HEK293 (cell line): ENCODE measurements around the gene TAS1R1.
A peak's percentile ranks its signal among the peaks of the same experiment; 100 is the strongest.

Source experiments
- CTCF ChIA-PET: fragments of 350-600 bp; formaldehyde crosslinking; extraction: SDS; loops from one replicate; lab custom pipeline; 2021; ENCODE audit warnings: antibody characterized with exemption; lab: Yijun Ruan, JAX
- POLR2A ChIA-PET: fragments of 300-600 bp; formaldehyde crosslinking; extraction: SDS; loops from one replicate; lab custom pipeline; 2020; ENCODE audit warnings: antibody characterized with exemption, inconsistent platforms; lab: Yijun Ruan, JAX
- H3K27ac ChIP-seq: fragments of 200-500 bp; sonication (Bioruptor generic); 2 replicates; pipeline ENCODE4 v1.5.1; 2014; ENCODE audit warnings: low read depth, low read length, control low read depth, inconsistent platforms; ENCODE audit errors: extremely low read depth
- H3K36me3 ChIP-seq, 2 experiments: fragments of 200-500 bp in 1 of 2; sonication (Bioruptor generic) in 1 of 2; 1 replicate in 1 of 2; 2 replicates in 1 of 2; pipeline ENCODE4 v1.5.1; 2014 to 2017; ENCODE audit warnings: inconsistent platforms in 2 of 2, low read length in 2 of 2; ENCODE audit not compliant: control insufficient read depth in 2 of 2, insufficient read depth in 1 of 2
- H3K4me1 ChIP-seq: fragments of 200-500 bp; sonication (Bioruptor generic); 2 replicates; pipeline ENCODE4 v1.5.1; 2014; ENCODE audit warnings: mild to moderate bottlenecking, low read length, inconsistent platforms; ENCODE audit not compliant: control insufficient read depth, insufficient read depth
- H3K4me3 ChIP-seq: 2 replicates; pipeline ENCODE4 v1.5.1; 2011; ENCODE audit warnings: low read depth, mild to moderate bottlenecking, control low read depth, low read length, moderate library complexity
- H3K9me3 ChIP-seq: fragments of 200-500 bp; sonication (Bioruptor generic); 2 replicates; pipeline ENCODE4 v1.5.1; 2014; ENCODE audit warnings: low read depth, low read length, inconsistent platforms; ENCODE audit not compliant: control insufficient read depth, insufficient read depth
- EGR2 ChIP-seq: fragments of 450-650 bp; formaldehyde crosslinking; IDR thresholded peaks from 2 replicates; pipeline ENCODE4 v1.5.1; 2016; ENCODE audit warnings: low read depth, missing biosample characterization, missing genetic modification characterization
- GLIS2 ChIP-seq: fragments of 450-650 bp; formaldehyde crosslinking; IDR thresholded peaks from 2 replicates; pipeline ENCODE4 v1.5.1; 2016; ENCODE audit warnings: missing biosample characterization, missing genetic modification characterization
- HIC1 ChIP-seq: fragments of 450-650 bp; formaldehyde crosslinking; IDR thresholded peaks from 2 replicates; pipeline ENCODE4 v1.5.1; 2016; ENCODE audit warnings: missing biosample characterization, missing genetic modification characterization
- KLF16 ChIP-seq: fragments of 450-650 bp; formaldehyde crosslinking; IDR thresholded peaks from 2 replicates; pipeline ENCODE4 v1.5.1; 2017; ENCODE audit warnings: missing biosample characterization, missing genetic modification characterization
- SCRT1 ChIP-seq: fragments of 450-650 bp; formaldehyde crosslinking; IDR thresholded peaks from 2 replicates; pipeline ENCODE4 v1.5.1; 2016; ENCODE audit warnings: missing biosample characterization, missing genetic modification characterization, borderline replicate concordance
- SCRT2 ChIP-seq: fragments of 450-650 bp; formaldehyde crosslinking; IDR thresholded peaks from 2 replicates; pipeline ENCODE4 v1.5.1; 2016; ENCODE audit warnings: missing biosample characterization, missing genetic modification characterization
- ZBTB10 ChIP-seq: fragments of 450-650 bp; formaldehyde crosslinking; IDR thresholded peaks from 2 replicates; pipeline ENCODE4 v1.5.1; 2016; ENCODE audit warnings: missing biosample characterization, missing genetic modification characterization
- ZBTB20 ChIP-seq: fragments of 450-650 bp; formaldehyde crosslinking; IDR thresholded peaks from 2 replicates; pipeline ENCODE4 v1.5.1; 2016; ENCODE audit warnings: missing biosample characterization, missing genetic modification characterization
- ZBTB7A ChIP-seq: fragments of 450-650 bp; formaldehyde crosslinking; IDR thresholded peaks from 2 replicates; pipeline ENCODE4 v1.5.1; 2016; ENCODE audit warnings: low read depth, missing biosample characterization, missing genetic modification characterization
- ZNF311 ChIP-seq: fragments of 450-650 bp; formaldehyde crosslinking; IDR thresholded peaks from 2 replicates; pipeline ENCODE4 v1.5.1; 2017; ENCODE audit warnings: missing biosample characterization, missing genetic modification characterization, borderline replicate concordance
- ZNF362 ChIP-seq: fragments of 450-650 bp; formaldehyde crosslinking; IDR thresholded peaks from 2 replicates; pipeline ENCODE4 v1.5.1; 2016; ENCODE audit warnings: missing biosample characterization, missing genetic modification characterization
- ZNF416 ChIP-seq: fragments of 450-650 bp; formaldehyde crosslinking; IDR thresholded peaks from 2 replicates; pipeline ENCODE4 v1.5.1; 2016; ENCODE audit warnings: missing biosample characterization, missing genetic modification characterization
- ZNF426 ChIP-seq: fragments of 450-650 bp; formaldehyde crosslinking; IDR thresholded peaks from 2 replicates; pipeline ENCODE4 v1.5.1; 2017; ENCODE audit warnings: missing biosample characterization, missing genetic modification characterization, mild to moderate bottlenecking, inconsistent platforms, moderate library complexity
- ZNF473 ChIP-seq: fragments of 450-650 bp; formaldehyde crosslinking; IDR thresholded peaks from 2 replicates; pipeline ENCODE4 v1.5.1; 2017; ENCODE audit warnings: missing biosample characterization, missing genetic modification characterization
- ZNF623 ChIP-seq: fragments of 450-650 bp; formaldehyde crosslinking; IDR thresholded peaks from 2 replicates; pipeline ENCODE4 v1.5.1; 2016; ENCODE audit warnings: missing biosample characterization, missing genetic modification characterization
- ZNF626 ChIP-seq: fragments of 450-650 bp; sonication (Bioruptor Pico); formaldehyde crosslinking; IDR thresholded peaks from 2 replicates; pipeline ENCODE4 v1.5.1; 2018; ENCODE audit warnings: missing biosample characterization, missing genetic modification characterization, inconsistent platforms
- ZNF791 ChIP-seq: fragments of 450-650 bp; formaldehyde crosslinking; IDR thresholded peaks from 2 replicates; pipeline ENCODE4 v1.5.1; 2016; ENCODE audit warnings: missing biosample characterization, missing genetic modification characterization

Gene TAS1R1

GRCh38 chr1:6614929-6615785, 60.0 kb downstream of the TAS1R1 start (continued):
- no peak for TF ChIP-seq ZNF626 (tag by site-specific recombination)
- no peak for TF ChIP-seq ZNF362 (tag by site-specific recombination)
- 0 out of 2 replicates have a peak, but pooled peaks have one; percentile 31 for TF ChIP-seq ZBTB7A (tag by site-specific recombination)
- no peak for TF ChIP-seq ZNF791 (tag by site-specific recombination)
- peak; percentile 73 for TF ChIP-seq EGR2 (tag by site-specific recombination)
- TF ChIP-seq ZBTB10, result 0 out of 2 replicates have a peak, but pooled peaks have one; percentile 18
- no peak for TF ChIP-seq HIC1 (tag by site-specific recombination)
- no peak for TF ChIP-seq ZNF473 (tag by site-specific recombination)
- TF ChIP-seq ZBTB20, result peak; percentile 30; the same call in 1 of the 2 replicates
- peak; percentile 67 for TF ChIP-seq GLIS2 (tag by site-specific recombination)
- TF ChIP-seq ZNF426 (tag by site-specific recombination), result no peak
- TF ChIP-seq KLF16 (tag by site-specific recombination), result 0 out of 2 replicates have a peak, but pooled peaks have one; percentile 30

GRCh38 chr1:6619045-6619444, 63.9 kb downstream of the TAS1R1 start:
- CTCF ChIA-PET, result interaction anchor here (0.5 kb wide), 1 partner anchor 28 kb away, joined by 3 read pairs; no protein-coding TSS in a partner anchor
- peaks cover 24 to 77% of the 10 kb centered on the region in 2 experiments; a peak in 2 of 3 replicates for H3K36me3 ChIP-seq
- H3K4me3 ChIP-seq, result no peak overlapping the region
- no peaks in the 10 kb centered on the region for H3K4me1 ChIP-seq
- POLR2A ChIA-PET, result no interaction called here
- no peaks in the 10 kb centered on the region for H3K9me3 ChIP-seq
- H3K27ac ChIP-seq, result no peak overlapping the region
- TF ChIP-seq SCRT2 (tag by site-specific recombination), result peak; percentile 92
- TF ChIP-seq ZNF623 (tag by site-specific recombination), result no peak
- TF ChIP-seq ZNF416 (tag by site-specific recombination), result no peak
- no peak for TF ChIP-seq ZNF311 (tag by site-specific recombination)
- peak; percentile 79 for TF ChIP-seq SCRT1 (tag by site-specific recombination)
- TF ChIP-seq ZBTB10, result no peak
